Panc1 (cell line): Measurements from ENCODE around the gene RAD50.

Source experiments
- SIN3A ChIP-seq: IDR thresholded peaks from 2 replicates; pipeline ENCODE4 v1.6.1; 2012; ENCODE audit warnings: low read depth, mild to moderate bottlenecking, low read length, moderate library complexity, borderline replicate concordance; ENCODE audit not compliant: insufficient read depth
- TF ChIP-seq, protein P1 (sequence below): fragments of 450-650 bp; IDR thresholded peaks from 2 replicates; pipeline ENCODE4 v1.5.1; 2017; ENCODE audit warnings: mild to moderate bottlenecking

DNA sequence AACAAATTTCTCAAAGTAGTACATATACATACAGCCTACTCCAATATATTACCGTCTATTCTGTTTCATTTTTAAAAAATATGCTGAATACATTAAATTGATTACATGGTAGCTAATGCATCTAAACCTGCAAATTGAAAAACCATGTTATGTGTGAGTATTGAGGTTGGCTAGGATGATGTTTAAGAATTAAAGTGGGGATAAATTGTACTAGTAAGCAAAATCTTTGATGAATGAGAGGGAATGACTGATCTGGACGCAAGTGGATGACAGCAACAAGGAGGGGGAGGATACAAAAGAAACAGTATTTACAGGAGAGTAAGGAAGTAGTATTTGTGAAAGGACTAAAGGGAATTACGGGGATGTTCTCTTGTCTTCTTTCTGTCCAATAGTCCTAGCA, 37.4 kb downstream of the RAD50 start:
- TF ChIP-seq, protein P1, sequence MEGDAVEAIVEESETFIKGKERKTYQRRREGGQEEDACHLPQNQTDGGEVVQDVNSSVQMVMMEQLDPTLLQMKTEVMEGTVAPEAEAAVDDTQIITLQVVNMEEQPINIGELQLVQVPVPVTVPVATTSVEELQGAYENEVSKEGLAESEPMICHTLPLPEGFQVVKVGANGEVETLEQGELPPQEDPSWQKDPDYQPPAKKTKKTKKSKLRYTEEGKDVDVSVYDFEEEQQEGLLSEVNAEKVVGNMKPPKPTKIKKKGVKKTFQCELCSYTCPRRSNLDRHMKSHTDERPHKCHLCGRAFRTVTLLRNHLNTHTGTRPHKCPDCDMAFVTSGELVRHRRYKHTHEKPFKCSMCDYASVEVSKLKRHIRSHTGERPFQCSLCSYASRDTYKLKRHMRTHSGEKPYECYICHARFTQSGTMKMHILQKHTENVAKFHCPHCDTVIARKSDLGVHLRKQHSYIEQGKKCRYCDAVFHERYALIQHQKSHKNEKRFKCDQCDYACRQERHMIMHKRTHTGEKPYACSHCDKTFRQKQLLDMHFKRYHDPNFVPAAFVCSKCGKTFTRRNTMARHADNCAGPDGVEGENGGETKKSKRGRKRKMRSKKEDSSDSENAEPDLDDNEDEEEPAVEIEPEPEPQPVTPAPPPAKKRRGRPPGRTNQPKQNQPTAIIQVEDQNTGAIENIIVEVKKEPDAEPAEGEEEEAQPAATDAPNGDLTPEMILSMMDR = no peak
- TF ChIP-seq SIN3A = no peak
